PFSK-1 (cell line): ENCODE results near the gene CERS2.

ENCODE experiments used
- FOXP2 ChIP-seq: optimal IDR thresholded peaks from 2 replicates; pipeline ENCODE3; 2011; ENCODE audit warnings: borderline replicate concordance, control low read depth, inconsistent platforms; ENCODE audit not compliant: insufficient read depth; ENCODE audit errors: extremely low read length, extremely low read depth
- POLR2AphosphoS5 ChIP-seq: IDR thresholded peaks from 2 replicates; pipeline ENCODE4 v1.6.1; 2012; ENCODE audit warnings: low read depth, mild to moderate bottlenecking, control low read depth, low read length, moderate library complexity
- REST ChIP-seq, 2 experiments: IDR thresholded peaks; 2 replicates each; pipeline versions ENCODE4 v1.6.1 to v1.8.0; 2011 to 2012; ENCODE audit warnings: low read depth in 2 of 2, low read length in 2 of 2, control low read depth in 1 of 2, inconsistent platforms in 1 of 2, mild to moderate bottlenecking in 1 of 2, moderate library complexity in 1 of 2; ENCODE audit not compliant: insufficient read depth in 1 of 2
- SIN3A ChIP-seq: IDR thresholded peaks from 2 replicates; pipeline ENCODE4 v1.6.1; 2012; ENCODE audit warnings: mild to moderate bottlenecking, low read length, moderate library complexity, borderline replicate concordance; ENCODE audit not compliant: insufficient read depth
- TAF1 ChIP-seq: IDR thresholded peaks from 2 replicates; pipeline ENCODE4 v1.6.1; 2012; ENCODE audit warnings: low read length, control low read depth, borderline replicate concordance; ENCODE audit not compliant: insufficient read depth

CERS2 gene

DNA sequence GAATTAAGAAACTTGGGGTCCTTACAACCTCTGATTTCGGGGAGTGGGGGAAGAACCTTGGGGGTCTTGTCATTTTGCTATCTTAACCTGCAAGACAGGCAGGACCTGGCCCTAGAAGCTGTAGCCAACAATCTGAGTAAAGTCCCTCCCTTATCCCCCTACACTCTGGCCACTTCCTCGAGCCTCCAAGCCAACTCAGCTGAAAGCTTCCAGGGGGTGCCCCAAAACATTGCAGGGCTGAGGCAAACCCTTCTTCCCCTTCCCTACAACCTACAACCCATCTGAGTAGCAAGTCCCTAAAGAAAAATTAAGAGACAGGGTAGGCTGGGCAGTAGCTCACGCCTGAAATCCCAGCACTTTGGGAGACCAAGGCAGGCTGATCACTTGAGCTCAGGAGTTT, 5.0 kb downstream of the CERS2 start:
- no peak for TF ChIP-seq TAF1
- TF ChIP-seq SIN3A: no peak
- TF ChIP-seq FOXP2: no peak
- TF ChIP-seq REST (IDR thresholded peaks at IDR 0.05; ENCODE audit: insufficient read depth in 1 of 2, low read depth in 2 of 2, low read length in 2 of 2): no peak
- no peak; the same call in 1 of the 2 replicates for TF ChIP-seq POLR2AphosphoS5

DNA sequence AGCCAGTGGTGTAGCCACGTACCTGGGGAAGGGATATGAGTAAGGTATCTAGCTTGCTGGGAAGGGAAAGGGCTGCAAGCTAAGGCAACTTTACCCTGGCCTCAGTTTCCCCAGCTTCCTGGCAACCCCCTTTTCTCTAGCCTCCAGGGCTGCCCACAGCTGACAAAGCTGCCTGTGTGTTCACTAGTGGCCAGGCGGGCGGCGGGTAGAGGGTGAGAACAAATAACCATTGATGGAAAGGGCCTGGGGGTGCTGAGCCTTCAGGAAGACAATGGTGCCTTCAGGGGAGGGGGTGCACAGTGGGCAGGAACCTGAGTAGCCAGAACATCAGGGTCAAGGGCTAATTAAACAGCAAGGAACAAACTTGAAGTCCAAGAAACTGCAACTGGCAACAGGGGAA, 6.1 kb downstream of the CERS2 start:
- TF ChIP-seq SIN3A (no peak), REST (IDR thresholded peaks at IDR 0.05; ENCODE audit: insufficient read depth in 1 of 2, low read depth in 2 of 2, low read length in 2 of 2) (no peak), TAF1 (no peak), POLR2AphosphoS5 (no peak), FOXP2 (no peak)

DNA sequence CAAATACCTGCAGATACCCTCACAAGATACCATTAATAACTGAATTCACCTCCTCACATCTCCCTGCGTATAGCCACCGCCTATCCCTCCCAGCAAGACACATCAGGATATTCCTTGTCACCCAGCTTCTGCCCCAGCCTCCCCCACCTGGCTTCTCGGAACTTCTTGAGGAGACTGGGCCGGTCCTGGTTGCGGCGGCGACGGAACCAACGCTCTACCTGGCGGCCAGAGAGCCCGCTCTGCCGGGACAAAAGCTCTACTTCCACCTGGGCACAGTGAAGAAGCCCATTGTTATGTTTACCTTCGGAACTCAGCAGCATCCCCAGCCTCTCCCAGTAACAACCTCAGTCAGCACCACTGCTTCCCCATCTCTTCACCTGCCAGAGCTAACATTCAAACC, 6.7 kb downstream of the CERS2 start:
- TF ChIP-seq REST (IDR thresholded peaks at IDR 0.05; ENCODE audit: insufficient read depth in 1 of 2, low read depth in 2 of 2, low read length in 2 of 2) (no peak), TAF1 (no peak), FOXP2 (no peak), POLR2AphosphoS5 (no peak)

- TF ChIP-seq FOXP2 (no peak), TAF1 (no peak), SIN3A (no peak), REST (IDR thresholded peaks at IDR 0.05; ENCODE audit: insufficient read depth in 1 of 2, low read depth in 2 of 2, low read length in 2 of 2) (no peak), POLR2AphosphoS5 (no peak; the same call in 1 of the 2 replicates)
Measured at GRCh38 chr1:150966011-150966410, 8.6 kb downstream of the CERS2 start.

GRCh38 chr1:150965605-150966004, 9.0 kb downstream of the CERS2 start:
- TF ChIP-seq POLR2AphosphoS5: peak; percentile 42; the same call in 1 of the 2 replicates
- TF ChIP-seq FOXP2: no peak
